Measurements from ENCODE around the gene CDK14.

DNA sequence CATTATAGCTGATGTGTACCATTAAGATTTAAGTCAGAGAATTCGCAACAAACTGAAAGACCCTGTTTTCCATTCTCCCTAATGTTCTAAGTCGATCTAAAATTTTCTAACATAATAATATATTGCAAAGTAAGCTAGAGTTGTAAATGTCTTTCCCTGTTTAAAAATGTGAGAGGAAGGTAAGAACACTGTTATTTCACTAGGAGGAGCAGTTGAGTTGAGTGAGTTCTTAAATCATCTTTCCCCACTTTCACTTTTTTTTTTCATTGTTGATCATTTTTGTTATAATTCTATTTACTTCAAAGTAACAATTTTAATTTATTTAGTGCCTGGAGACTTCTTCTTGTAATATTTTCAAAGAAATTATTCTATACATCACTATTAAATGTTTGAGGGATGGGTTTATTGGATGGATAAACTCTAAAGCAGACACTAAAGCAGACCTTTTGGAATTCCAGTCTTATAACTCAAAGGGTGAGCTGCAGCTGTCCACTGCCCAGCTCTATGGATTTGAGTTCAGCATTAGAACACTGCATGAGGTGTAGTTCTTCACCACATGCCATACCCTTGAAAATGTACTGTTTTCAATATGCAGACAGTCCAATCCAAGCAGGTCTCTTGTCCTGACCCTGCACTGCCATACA, 486.9 kb downstream of the CDK14 start:
- TF ChIP-seq POLR2AphosphoS5 (IDR thresholded peaks at IDR 0.05; ENCODE audit: low read depth, low read length) (no peak), TAF1 (IDR thresholded peaks at IDR 0.05; ENCODE audit: borderline replicate concordance, insufficient read depth, low read length) (no peak)

Measured in PFSK-1 (cell line).